ENCODE data around the gene ALDH4A1. TPM values are rescaled to one million over a fixed set of nuclear protein-coding genes. Genes with fewer than 3 reads are reported as not detected.

Gene ALDH4A1
- total RNA-seq, 2 experiments from 2014 or later: 4.3 to 5.9 TPM

DNA sequence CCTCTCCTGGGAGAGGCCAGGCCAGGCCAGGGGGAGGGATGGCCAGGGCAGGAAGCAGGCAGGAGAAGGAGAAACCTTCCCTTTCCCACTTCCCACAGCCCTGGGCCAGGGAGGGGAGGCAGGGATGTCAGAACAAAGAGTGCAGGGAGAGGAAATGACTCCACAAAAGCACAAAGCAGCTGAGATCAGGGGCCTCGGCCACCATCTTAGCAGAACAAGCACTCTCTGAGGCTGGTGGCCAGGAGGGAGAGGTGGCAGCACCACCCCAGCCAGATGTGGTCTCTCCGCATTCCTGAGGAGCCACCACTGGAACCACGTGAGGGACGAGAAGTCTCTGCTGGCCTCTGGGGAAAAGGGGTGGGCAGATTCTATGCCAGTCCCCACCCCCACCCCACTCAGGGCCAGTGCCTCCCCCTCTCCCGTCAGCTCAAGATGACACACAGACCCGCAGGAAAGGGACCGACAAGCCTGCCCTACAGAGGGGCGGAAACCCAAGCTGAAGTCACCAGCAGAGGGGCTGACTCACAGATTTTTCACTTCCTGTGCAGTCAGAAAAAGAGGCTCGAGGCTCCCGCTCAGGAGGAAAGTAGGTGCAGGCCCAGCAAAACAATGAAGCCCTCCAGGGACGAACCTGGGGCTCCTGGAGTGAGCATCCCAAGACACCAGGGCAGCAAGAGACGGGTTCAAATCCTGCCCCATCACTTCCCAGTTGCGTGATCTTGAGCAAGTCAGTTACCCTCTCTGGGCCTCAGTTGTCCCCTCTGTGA lies 24.1 kb upstream of the ALDH4A1 start:
- ChIA-PET POLR2A (interaction anchor here (0.6 to 1.7 kb wide), 5 partner anchors 20 to 36 kb away, joined by 3 to 9 read pairs (median 4); no protein-coding TSS in a partner anchor), CTCF (interaction anchor here (1.0 to 3.9 kb wide), 15 partner anchors 9 to 178 kb away, joined by 3 to 26 read pairs (median 5); partner anchors contain the start of gene ALDH4A1)
- Mint-ChIP-seq H3K36me3 (ENCODE audit: low read depth) (peaks cover 3% of the 10 kb centered on the region), H3K9me3 (no peaks in the 10 kb centered on the region), H3K4me3 (peak overlapping the region; percentile 86), H3K27ac (peak overlapping the region; percentile 100), H3K4me1 (peaks cover 77% of the 10 kb centered on the region), H3K27me3 (no peaks in the 10 kb centered on the region)
- peak; percentile 89 for DNase-seq

DNA sequence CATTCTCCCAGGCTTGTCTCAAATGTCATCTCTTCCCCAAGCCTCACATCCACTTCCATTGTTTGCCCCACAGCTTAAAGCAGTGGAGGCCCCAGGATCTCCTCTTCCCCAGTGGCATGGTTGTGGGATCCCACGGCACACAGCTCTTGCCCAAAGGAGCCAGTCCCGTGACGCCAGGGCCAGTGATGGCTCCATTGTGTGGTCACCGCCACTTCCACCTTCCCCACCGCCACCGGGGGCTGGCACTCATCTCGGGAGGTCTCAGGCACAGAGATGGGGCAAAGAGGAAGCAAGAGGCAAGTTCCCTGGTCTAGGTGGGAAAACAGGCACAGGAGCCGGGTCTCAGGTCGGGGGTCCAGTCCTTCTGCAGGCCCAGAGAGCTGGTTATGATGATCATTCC lies 22.9 kb upstream of the ALDH4A1 start:
- Mint-ChIP-seq H3K9me3 (no peaks in the 10 kb centered on the region), H3K4me1 (peaks cover 69% of the 10 kb centered on the region), H3K27ac (peak overlapping the region; percentile 86), H3K36me3 (ENCODE audit: low read depth) (peaks cover 3% of the 10 kb centered on the region), H3K4me3 (no peak overlapping the region), H3K27me3 (no peaks in the 10 kb centered on the region)
- ChIA-PET POLR2A (interaction anchor here (0.6 kb wide), 1 partner anchor 198 kb away, joined by 4 read pairs; no protein-coding TSS in a partner anchor), CTCF (interaction anchor here (1.0 to 3.9 kb wide), 5 partner anchors 12 to 151 kb away, joined by 3 to 26 read pairs (median 7); no protein-coding TSS in a partner anchor)
- DNase-seq: no peak

DNA sequence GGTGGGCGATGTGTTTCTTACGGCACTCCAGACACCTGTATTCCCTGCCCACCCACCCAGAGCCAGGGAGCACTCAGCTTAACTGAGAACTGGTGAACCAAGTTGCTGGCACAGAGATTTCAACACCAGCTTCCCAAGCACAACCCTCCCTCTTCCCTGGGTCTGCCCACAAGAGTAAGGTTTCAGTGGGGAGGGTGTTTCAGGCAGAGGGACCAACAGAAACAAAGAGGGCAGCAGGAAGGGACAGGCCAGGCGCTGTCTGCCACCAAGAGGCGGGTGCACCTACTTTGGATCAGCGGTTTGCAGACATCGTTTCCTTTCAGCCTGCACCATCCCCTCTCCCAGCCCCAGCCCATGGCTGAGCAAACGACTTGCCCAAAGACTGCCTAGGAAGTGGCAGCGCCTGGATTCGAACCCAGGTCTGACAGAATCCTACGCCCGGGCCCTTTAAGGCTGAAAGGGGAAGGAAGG lies 21.9 kb upstream of the ALDH4A1 start:
- H3K4me1 Mint-ChIP-seq: peaks cover 63% of the 10 kb centered on the region
- CTCF ChIA-PET: interaction anchor here (1.0 to 2.9 kb wide), 7 partner anchors 12 to 152 kb away, joined by 3 to 10 read pairs (median 4); no protein-coding TSS in a partner anchor
- no peaks in the 10 kb centered on the region for H3K9me3 Mint-ChIP-seq
- no peaks in the 10 kb centered on the region for H3K27me3 Mint-ChIP-seq
- H3K27ac Mint-ChIP-seq: peak overlapping the region; percentile 86
- peak overlapping the region; percentile 51 for H3K4me3 Mint-ChIP-seq
- H3K36me3 Mint-ChIP-seq (ENCODE audit: low read depth): peaks cover 3% of the 10 kb centered on the region
- DNase-seq: peak; percentile 33
- POLR2A ChIA-PET: interaction anchor here (0.6 kb wide), 1 partner anchor 324 kb away, joined by 5 read pairs; no protein-coding TSS in a partner anchor

DNA sequence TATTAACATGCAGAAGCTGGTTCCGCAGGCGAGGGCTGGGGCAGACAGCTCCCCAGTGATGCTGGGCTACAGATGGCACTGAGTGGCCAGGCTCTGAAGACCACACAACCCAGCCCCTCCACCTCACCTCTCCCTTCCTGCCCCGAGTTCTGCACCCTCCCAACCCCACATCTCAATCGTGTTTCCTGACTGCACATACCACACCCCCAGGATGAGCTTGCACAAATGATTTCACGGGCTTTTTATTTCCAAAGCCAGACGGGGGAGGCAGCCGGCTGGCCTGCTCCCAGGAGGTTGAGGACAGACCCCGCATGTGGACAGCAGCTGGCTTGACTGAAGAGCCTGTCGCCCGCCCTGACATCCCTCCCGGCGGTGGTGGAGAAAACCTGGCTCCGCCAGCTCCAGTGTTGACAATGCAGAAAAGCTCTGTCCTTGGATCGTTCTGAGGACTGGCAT lies 21.4 kb upstream of the ALDH4A1 start:
- Mint-ChIP-seq H3K27ac (peak overlapping the region; percentile 86), H3K9me3 (no peaks in the 10 kb centered on the region), H3K4me3 (peak overlapping the region; percentile 51), H3K27me3 (no peaks in the 10 kb centered on the region), H3K36me3 (ENCODE audit: low read depth) (peaks cover 3% of the 10 kb centered on the region), H3K4me1 (peaks cover 59% of the 10 kb centered on the region)
- POLR2A ChIA-PET: interaction anchor here (0.6 kb wide), 1 partner anchor 32 kb away, joined by 4 read pairs; no protein-coding TSS in a partner anchor
- DNase-seq: peak; percentile 36
- CTCF ChIA-PET: interaction anchor here (1.1 to 1.6 kb wide), 5 partner anchors 11 to 153 kb away, joined by 3 to 8 read pairs (median 4); no protein-coding TSS in a partner anchor

DNA sequence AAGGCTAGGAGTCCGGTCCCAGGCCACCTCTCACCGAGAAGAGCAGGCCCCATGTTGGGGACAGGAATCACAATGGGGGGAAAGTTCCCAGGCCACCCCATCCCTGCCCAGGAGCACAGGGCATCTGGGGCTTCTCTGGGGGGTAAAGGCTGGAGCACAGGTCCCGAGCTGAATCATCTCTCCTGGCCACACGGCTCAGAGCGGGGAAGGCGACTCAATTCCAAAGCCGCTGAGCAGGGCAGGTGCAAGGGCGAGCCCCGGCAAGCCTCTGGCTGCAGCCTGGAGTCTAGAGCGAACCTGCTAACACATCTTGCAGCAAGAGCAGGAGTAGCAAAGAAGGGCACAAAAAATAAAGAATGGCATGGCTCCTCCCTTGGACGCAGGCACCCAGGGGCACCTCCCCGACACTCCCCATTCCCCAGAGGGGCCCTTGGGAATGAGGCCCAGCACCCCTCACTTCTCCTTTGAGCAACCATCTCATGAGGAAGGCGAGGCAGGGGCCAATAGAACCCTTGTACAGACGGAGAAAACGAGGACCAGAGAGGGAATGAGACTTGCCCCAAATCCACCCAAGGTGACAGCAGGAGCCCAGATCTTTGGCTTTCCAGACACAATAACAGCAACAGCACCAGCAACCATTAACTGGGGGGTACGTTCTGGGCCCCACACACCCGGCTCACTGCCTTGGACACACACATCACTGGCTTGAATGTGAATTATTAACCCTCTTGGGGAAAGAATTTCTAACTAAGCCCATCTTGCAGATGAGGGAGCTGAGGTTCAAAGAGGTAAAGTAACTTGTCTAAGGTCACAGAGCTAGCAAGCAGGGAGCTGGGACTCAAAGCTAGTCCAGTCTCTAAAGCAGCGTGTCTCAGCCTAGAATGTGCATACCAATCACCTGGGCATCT lies 20.7 kb upstream of the ALDH4A1 start:
- POLR2A ChIA-PET: interaction anchor here (0.6 kb wide), 1 partner anchor 33 kb away, joined by 4 read pairs; no protein-coding TSS in a partner anchor
- peaks cover 54% of the 10 kb centered on the region for H3K4me1 Mint-ChIP-seq

DNA sequence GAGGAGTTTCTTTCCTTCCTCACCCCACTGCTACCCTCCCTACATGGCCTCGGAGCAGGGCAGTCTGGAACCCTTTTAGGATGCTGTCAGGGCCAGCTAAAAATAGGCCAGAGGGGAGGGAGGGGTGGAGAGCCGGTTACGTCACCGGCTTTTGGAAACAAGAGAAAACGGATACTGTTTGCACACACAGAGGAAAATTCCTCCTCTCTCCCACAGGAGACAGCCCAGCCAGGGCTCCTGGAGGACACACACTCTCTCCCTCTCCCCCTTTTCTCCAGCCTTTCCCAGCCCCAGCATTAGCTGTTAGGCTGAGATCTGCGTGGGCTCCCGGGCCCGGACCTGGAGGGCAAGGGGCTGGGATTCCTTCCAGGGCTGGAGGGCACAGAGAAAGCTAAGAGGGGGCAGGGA lies 20.0 kb upstream of the ALDH4A1 start:
- Mint-ChIP-seq H3K4me3 (no peak overlapping the region), H3K36me3 (ENCODE audit: low read depth) (peaks cover 3% of the 10 kb centered on the region), H3K27me3 (no peaks in the 10 kb centered on the region), H3K9me3 (no peaks in the 10 kb centered on the region), H3K4me1 (peaks cover 46% of the 10 kb centered on the region), H3K27ac (no peak overlapping the region)
- DNase-seq: no peak
- POLR2A ChIA-PET: no interaction called here
- CTCF ChIA-PET: interaction anchor here (0.9 to 2.4 kb wide), 4 partner anchors 9 to 341 kb away, joined by 3 to 14 read pairs (median 4); no protein-coding TSS in a partner anchor

More for the DNA sequence above, 20.7 kb upstream of the ALDH4A1 start:
- Mint-ChIP-seq H3K9me3 (no peaks in the 10 kb centered on the region), H3K27ac (peak overlapping the region; percentile 86), H3K27me3 (no peaks in the 10 kb centered on the region), H3K4me3 (peak overlapping the region; percentile 51), H3K36me3 (ENCODE audit: low read depth) (peaks cover 3% of the 10 kb centered on the region)
- DNase-seq: no peak
- CTCF ChIA-PET: interaction anchor here (0.9 to 2.4 kb wide), 7 partner anchors 10 to 340 kb away, joined by 3 to 14 read pairs (median 4); no protein-coding TSS in a partner anchor

DNA sequence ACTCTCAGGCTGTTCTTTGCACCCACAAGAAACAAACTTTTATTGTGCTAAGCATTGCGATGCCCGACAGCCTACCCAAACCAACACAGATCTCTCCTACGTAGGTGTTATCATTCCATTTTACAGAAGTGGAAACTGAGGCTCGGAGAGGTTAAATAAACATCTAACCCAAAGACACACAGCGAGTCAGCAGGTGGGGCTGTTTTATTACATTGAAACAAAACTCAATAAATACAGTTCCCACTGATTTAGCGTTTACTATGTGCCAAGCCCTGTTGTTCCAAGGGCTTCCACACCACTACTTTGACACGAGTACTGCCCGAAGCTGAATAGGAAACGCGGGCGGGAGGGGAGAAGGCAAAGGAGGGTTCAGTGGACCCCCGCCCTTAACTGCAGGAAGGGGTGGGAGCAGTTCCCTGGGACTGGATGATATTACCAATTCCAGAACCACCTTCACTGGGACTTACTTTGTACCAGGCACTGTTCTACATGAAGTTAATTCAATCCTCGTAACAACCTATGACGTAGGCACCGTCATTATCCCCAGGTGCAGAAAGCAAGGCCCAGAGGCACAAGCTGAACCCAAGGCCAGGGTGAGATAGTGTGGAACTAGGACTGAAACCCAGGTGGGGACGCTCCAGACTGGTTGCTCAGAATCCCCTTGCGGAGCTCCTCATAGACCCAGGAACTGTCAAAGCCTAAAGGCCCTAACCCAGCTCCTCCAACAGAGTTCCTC lies 19.3 kb upstream of the ALDH4A1 start:
- no peaks in the 10 kb centered on the region for H3K27me3 Mint-ChIP-seq
- H3K27ac Mint-ChIP-seq: peak overlapping the region; percentile 66
- CTCF ChIA-PET: interaction anchor here (0.8 to 2.4 kb wide), 4 partner anchors 9 to 71 kb away, joined by 3 to 14 read pairs (median 4); no protein-coding TSS in a partner anchor
- H3K4me3 Mint-ChIP-seq: no peak overlapping the region
- peaks cover 41% of the 10 kb centered on the region for H3K4me1 Mint-ChIP-seq
- H3K36me3 Mint-ChIP-seq (ENCODE audit: low read depth): peaks cover 3% of the 10 kb centered on the region
- POLR2A ChIA-PET: no interaction called here
- H3K9me3 Mint-ChIP-seq: no peaks in the 10 kb centered on the region
- DNase-seq: no peak

DNA sequence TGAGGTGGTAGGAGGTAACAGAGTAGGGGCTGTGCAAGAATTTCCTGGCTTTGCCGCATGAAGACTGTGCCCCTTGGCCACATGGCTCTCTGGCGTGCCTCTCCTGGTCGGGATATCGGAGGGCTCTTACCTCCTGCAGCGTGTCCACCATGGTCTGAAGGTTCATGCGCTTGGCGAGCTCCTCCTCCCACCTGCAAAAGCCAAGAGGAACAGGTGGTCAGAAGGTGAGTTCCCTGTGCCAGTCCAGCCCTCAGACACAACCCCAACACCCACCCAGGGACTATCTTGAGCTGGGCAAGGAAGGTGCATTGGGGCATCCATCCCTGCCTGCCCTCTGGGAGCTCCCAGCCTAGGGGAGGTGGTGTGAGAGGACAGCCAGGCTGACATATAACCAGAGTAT lies 18.6 kb upstream of the ALDH4A1 start:
- POLR2A ChIA-PET: no interaction called here
- DNase-seq: no peak
- Mint-ChIP-seq H3K27me3 (no peaks in the 10 kb centered on the region), H3K4me1 (peaks cover 33% of the 10 kb centered on the region), H3K4me3 (no peak overlapping the region), H3K27ac (no peak overlapping the region), H3K36me3 (ENCODE audit: low read depth) (peaks cover 3% of the 10 kb centered on the region), H3K9me3 (no peaks in the 10 kb centered on the region)
- CTCF ChIA-PET: interaction anchor here (0.8 to 2.4 kb wide), 3 partner anchors 8 to 71 kb away, joined by 3 to 14 read pairs (median 4); no protein-coding TSS in a partner anchor

DNA sequence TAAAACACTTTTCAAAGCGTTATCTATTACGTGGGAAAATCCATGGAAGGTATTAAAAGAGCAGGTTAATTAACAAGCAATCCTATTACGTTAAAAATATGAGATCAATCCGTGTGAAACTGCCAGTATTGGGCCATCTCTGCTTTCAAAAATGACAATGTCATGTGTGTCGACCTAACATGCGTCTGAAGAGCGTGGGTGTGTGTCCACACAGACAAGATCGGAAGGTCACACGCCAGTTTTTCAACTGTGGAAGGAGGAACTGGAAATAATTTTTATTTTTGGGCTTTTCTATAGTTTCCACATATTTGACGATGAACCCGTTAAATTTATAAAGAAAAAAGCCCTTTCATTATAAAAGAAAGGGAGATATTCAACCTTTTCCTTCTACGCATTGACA lies 17.6 kb upstream of the ALDH4A1 start:
- H3K9me3 Mint-ChIP-seq: no peaks in the 10 kb centered on the region
- no peak overlapping the region for H3K27ac Mint-ChIP-seq
- DNase-seq: no peak
- CTCF ChIA-PET: no interaction called here
- peaks cover 26% of the 10 kb centered on the region for H3K4me1 Mint-ChIP-seq
- H3K36me3 Mint-ChIP-seq (ENCODE audit: low read depth): peaks cover under 1% of the 10 kb centered on the region
- no peak overlapping the region for H3K4me3 Mint-ChIP-seq
- POLR2A ChIA-PET: no interaction called here
- no peaks in the 10 kb centered on the region for H3K27me3 Mint-ChIP-seq

DNA sequence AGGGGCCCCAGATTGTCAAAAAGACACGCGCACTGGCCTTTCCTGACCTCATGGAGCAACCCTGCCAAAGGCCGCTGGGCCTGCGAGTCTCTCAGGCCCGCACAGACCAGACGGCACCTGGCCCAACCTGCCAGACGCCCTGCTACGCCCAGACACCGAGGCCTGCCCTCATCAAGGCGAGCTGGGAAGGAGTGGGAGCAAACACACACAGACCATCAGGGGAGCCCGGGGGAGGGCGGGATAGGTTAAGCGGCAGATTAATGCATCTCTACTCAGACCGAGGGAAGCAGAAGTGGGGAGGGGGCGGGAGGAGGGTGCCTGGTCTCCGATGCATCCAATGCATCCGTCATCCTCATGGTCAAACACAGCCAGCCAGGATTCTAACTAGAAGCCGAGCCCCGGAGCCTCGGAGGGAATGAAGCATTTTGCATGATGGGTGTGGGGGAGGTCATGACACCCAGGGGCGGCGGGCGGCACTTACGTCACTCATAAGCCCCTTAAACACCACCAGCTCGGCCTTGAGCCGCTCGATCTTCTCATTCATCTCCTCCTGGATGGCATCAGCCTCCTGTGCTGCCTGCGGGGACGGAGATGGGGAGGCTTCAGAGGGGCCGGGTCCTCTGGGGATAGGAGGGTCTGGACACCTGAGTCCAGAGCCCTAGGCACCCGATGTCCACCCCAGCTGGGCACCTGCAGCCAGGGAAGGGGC lies 17.0 kb upstream of the ALDH4A1 start:
- Mint-ChIP-seq H3K36me3 (ENCODE audit: low read depth) (no peaks in the 10 kb centered on the region), H3K27ac (no peak overlapping the region)

DNA sequence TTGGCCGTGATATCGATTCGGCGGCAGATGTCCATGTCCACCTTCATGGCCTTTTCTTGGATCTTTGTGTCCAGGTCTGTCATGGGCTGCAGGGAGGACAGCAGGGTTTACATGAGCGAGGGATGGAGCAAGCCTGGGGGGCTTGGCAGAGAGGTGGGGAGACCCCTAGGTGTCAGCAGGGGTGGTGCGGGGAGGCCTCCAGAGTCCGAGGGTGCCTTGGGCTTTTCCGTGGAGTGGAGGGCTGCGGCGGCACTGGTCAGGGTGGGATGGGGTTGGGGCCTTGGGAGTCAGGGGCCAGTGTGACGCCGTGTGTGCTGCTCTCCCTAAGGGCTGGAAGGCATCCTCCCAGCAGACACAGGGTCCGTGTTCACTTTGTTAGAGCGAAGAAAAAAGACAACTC lies 16.1 kb upstream of the ALDH4A1 start:
- no peaks in the 10 kb centered on the region for H3K36me3 Mint-ChIP-seq (ENCODE audit: low read depth)
- no peak overlapping the region for H3K27ac Mint-ChIP-seq
- ChIA-PET POLR2A (no interaction called here), CTCF (no interaction called here)
- no peak for DNase-seq
- no peak overlapping the region for H3K4me3 Mint-ChIP-seq
- H3K27me3 Mint-ChIP-seq: no peaks in the 10 kb centered on the region
- peaks cover 11% of the 10 kb centered on the region for H3K4me1 Mint-ChIP-seq
- no peaks in the 10 kb centered on the region for H3K9me3 Mint-ChIP-seq

More for the DNA sequence above, 17.0 kb upstream of the ALDH4A1 start:
- peaks cover 20% of the 10 kb centered on the region for H3K4me1 Mint-ChIP-seq
- no peaks in the 10 kb centered on the region for H3K27me3 Mint-ChIP-seq
- ChIA-PET POLR2A (no interaction called here), CTCF (no interaction called here)
- DNase-seq: no peak
- no peak overlapping the region for H3K4me3 Mint-ChIP-seq
- no peaks in the 10 kb centered on the region for H3K9me3 Mint-ChIP-seq

All from activated CD4-positive, alpha-beta T cell treated with anti-CD3 and anti-CD28 coated beads, Interleukin-2, amount 10 ng/mL, durations not matched to agents 7 days and 5 days (primary cell).